Activated CD4-positive, alpha-beta memory T cell treated with anti-CD3 and anti-CD28 coated beads, Interleukin-2, amount 10 ng/mL, durations not matched to agents 7 days and 5 days (primary cell): ENCODE measurements around the gene C20orf173. TPM values are rescaled to one million over a fixed set of nuclear protein-coding genes. Genes with fewer than 3 reads are reported as not detected.
A peak's percentile ranks its signal among the peaks of the same experiment; 100 is the strongest.

Source experiments
- CTCF ChIA-PET: fragments of 350-600 bp; sonication (Branson Sonifier 250); formaldehyde crosslinking; loops from one replicate; lab custom pipeline; 2021; ENCODE audit warnings: antibody characterized with exemption, inconsistent platforms; lab: Charles Lee
- POLR2A ChIA-PET: fragments of 350-600 bp; sonication (Branson Sonifier 250); formaldehyde crosslinking; loops from one replicate; lab custom pipeline; 2021; ENCODE audit warnings: antibody characterized with exemption; lab: Charles Lee
- DNase-seq: peaks from one replicate; pipeline ENCODE4 v3.0.0-alpha.2; 2020
- H3K27ac Mint-ChIP-seq: one replicate; pipeline ENCODE4 v1.8.0; 2021; ENCODE audit warnings: mild to moderate bottlenecking, mixed read lengths
- H3K27me3 Mint-ChIP-seq: one replicate; pipeline ENCODE4 v1.8.0; 2021; ENCODE audit warnings: mixed read lengths
- H3K36me3 Mint-ChIP-seq: one replicate; pipeline ENCODE4 v1.8.0; 2021; ENCODE audit warnings: low read depth, mixed read lengths
- H3K4me1 Mint-ChIP-seq: one replicate; pipeline ENCODE4 v1.8.0; 2021; ENCODE audit warnings: mixed read lengths
- H3K4me3 Mint-ChIP-seq: one replicate; pipeline ENCODE4 v1.8.0; 2021; ENCODE audit warnings: mild to moderate bottlenecking, mixed read lengths
- H3K9me3 Mint-ChIP-seq: one replicate; pipeline ENCODE4 v1.8.0; 2021; ENCODE audit warnings: mixed read lengths
- total RNA-seq, 2 experiments: library from RNA; stranded (reverse); gene quantifications; one replicate each; pipeline ENCODE4 v1.2.3, GENCODE V29; 2021

Gene C20orf173
- total RNA-seq, 2 experiments from 2014 or later = not detected

DNA sequence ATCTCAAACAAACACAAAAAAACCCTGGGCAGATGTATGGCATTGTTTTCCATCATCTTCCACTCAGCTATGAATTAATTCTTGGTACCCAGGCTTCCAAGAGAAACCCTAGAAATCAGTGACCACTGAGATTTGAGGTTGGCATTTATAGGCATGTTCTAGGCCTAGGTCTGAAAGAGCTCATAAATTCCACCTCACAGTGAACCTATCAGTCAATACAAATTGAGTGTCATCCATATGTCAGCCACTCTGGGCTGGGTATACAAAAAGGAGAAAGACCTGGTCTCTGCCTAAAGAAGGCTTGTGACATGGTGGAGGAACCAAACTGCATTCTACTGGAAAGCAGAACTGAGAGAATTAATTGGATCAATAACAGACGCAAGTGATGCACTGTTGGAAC lies 30.2 kb downstream of the C20orf173 start:
- Mint-ChIP-seq H3K36me3 (peaks cover 84% of the 10 kb centered on the region), H3K27ac (no peak overlapping the region), H3K4me3 (no peak overlapping the region), H3K27me3 (no peaks in the 10 kb centered on the region), H3K4me1 (peaks cover 10% of the 10 kb centered on the region), H3K9me3 (no peaks in the 10 kb centered on the region)
- POLR2A ChIA-PET = interaction anchor here (1.5 to 2.0 kb wide), 2 partner anchors 8 to 10 kb away, joined by 3 to 11 read pairs; no protein-coding TSS in a partner anchor
- DNase-seq = no peak
- CTCF ChIA-PET = interaction anchor here (0.9 kb wide), 1 partner anchor 8 kb away, joined by 3 read pairs; no protein-coding TSS in a partner anchor

DNA sequence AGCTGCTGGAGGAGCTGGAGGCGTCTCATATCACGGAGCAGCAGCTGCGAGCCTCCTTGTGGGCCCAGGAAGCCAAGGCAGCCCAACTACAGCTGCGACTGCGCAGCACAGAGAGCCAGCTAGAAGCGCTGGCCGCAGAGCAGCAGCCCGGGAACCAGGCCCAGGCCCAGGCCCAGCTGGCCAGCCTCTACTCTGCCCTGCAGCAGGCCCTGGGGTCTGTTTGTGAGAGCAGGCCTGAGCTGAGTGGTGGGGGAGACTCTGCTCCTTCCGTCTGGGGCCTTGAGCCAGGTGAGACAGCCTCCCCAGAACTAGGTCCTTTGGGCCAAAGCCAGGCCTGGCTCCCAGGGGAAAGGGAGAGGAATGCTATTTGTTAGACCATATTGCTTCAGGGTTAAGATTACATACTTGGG lies 31.7 kb downstream of the C20orf173 start:
- CTCF ChIA-PET = interaction anchor here (0.5 to 1.4 kb wide), 2 partner anchors 104 to 1370 kb away, joined by 3 read pairs; no protein-coding TSS in a partner anchor
- POLR2A ChIA-PET = no interaction called here
- no peak for DNase-seq
- Mint-ChIP-seq H3K27ac (no peak overlapping the region), H3K4me3 (no peak overlapping the region), H3K9me3 (no peaks in the 10 kb centered on the region), H3K27me3 (no peaks in the 10 kb centered on the region), H3K36me3 (peaks cover 86% of the 10 kb centered on the region), H3K4me1 (peaks cover 12% of the 10 kb centered on the region)

DNA sequence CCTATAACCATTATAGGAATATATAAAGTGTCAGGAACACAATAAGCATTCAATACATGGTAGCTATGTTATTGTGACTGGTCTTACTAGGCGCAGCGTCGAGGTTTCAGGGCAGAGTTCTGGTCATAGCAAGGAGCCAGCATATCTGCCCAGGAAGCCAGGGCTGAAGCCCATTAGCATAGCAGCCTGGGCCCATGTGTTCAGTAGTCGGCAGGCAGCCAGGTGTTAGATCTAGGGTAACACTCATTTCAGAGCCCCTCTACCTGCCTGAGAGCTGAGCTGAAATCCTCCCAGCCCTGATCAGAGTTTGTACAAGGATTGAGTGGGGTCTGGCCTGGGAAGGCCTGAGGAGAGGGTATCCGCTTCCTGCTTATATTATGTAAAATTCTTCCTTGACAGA lies 32.1 kb downstream of the C20orf173 start:
- Mint-ChIP-seq H3K27me3 (no peaks in the 10 kb centered on the region), H3K9me3 (no peaks in the 10 kb centered on the region), H3K4me3 (no peak overlapping the region), H3K27ac (no peak overlapping the region), H3K4me1 (peaks cover 16% of the 10 kb centered on the region), H3K36me3 (peaks cover 84% of the 10 kb centered on the region)
- POLR2A ChIA-PET = interaction anchor here (1.5 kb wide), 1 partner anchor 43 kb away, joined by 4 read pairs; no protein-coding TSS in a partner anchor
- CTCF ChIA-PET = interaction anchor here (1.4 kb wide), 1 partner anchor 104 kb away, joined by 3 read pairs; no protein-coding TSS in a partner anchor
- no peak for DNase-seq

DNA sequence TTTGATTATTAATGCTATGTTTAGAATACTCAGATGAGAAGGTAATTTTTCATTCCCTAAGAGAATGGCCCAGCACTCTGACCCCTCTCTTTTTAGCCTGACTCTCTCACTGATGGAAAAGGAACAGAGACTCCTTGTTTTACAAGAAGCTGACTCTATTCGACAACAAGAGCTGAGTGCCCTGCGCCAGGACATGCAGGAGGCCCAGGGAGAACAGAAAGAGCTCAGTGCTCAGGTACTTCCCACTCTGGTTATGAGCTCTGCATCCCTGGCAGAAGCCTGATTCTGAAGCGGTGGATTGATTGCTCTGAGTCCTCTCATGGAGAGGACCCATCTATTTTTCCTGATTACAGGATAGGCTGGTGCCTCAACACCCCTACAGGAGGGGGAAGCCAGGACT lies 33.0 kb downstream of the C20orf173 start:
- Mint-ChIP-seq H3K27ac (no peak overlapping the region), H3K4me1 (peaks cover 22% of the 10 kb centered on the region)

DNA sequence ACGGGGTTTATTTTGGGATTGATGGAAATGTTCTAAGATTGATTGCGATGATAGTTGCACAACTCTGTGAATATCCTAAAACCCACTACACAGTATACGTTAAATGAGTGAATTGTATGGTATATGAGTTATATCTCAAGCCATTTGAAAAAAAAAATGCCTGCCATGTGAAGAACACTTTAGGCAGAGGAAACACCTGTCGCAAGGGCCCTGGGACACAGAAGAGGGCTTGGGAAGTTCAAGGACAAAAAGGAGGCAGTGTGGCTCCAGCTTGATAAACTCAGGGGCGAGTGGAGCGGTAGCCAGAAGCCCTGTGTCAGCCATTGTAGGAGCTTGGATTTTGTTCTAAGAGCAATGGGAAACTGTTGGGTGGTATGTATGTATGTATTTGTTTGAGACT lies 37.1 kb downstream of the C20orf173 start:
- Mint-ChIP-seq H3K4me3 (peak overlapping the region; percentile 97), H3K4me1 (peaks cover 50% of the 10 kb centered on the region), H3K27ac (peak overlapping the region; percentile 99), H3K9me3 (no peaks in the 10 kb centered on the region), H3K27me3 (no peaks in the 10 kb centered on the region), H3K36me3 (peaks cover 80% of the 10 kb centered on the region)
- DNase-seq = no peak
- POLR2A ChIA-PET = interaction anchor here (0.7 to 3.7 kb wide), 8 partner anchors 12 to 462 kb away, joined by 3 to 58 read pairs (median 20); partner anchors contain the start of genes CEP250, RBM39, SCAND1 and SPAG4
- CTCF ChIA-PET = interaction anchor here (0.7 to 1.4 kb wide), 2 partner anchors 29 to 35 kb away, joined by 3 to 4 read pairs; no protein-coding TSS in a partner anchor

More for the DNA sequence above, 33.0 kb downstream of the C20orf173 start:
- Mint-ChIP-seq H3K9me3 (no peaks in the 10 kb centered on the region), H3K4me3 (no peak overlapping the region), H3K27me3 (no peaks in the 10 kb centered on the region), H3K36me3 (peaks cover 82% of the 10 kb centered on the region)
- DNase-seq = no peak
- CTCF ChIA-PET = no interaction called here
- POLR2A ChIA-PET = interaction anchor here (1.5 kb wide), 1 partner anchor 42 kb away, joined by 4 read pairs; no protein-coding TSS in a partner anchor

DNA sequence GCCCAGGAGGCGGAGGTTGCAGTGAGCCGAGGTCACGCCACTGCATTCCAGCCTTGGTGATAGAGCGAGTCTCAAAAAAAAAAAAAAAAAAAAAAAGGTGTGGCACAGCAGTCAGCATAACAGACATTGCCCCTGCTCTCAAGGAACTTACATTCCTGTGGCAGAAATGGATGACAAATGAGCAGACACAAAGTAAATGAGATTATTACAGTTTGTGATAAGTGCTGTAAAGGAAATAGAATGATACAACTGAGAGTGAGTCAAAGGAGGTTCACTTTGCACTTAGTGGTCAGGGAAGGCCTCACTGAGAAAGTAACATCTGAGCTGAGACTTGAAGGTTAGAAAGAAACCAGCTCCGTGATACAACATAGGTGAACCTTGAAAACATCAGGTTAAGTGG lies 37.6 kb downstream of the C20orf173 start:
- Mint-ChIP-seq H3K27me3 (no peaks in the 10 kb centered on the region), H3K4me3 (peak overlapping the region; percentile 97), H3K36me3 (peaks cover 77% of the 10 kb centered on the region), H3K9me3 (no peaks in the 10 kb centered on the region), H3K27ac (peak overlapping the region; percentile 99), H3K4me1 (peaks cover 52% of the 10 kb centered on the region)
- POLR2A ChIA-PET = interaction anchor here (0.7 to 3.7 kb wide), 12 partner anchors 12 to 462 kb away, joined by 3 to 58 read pairs (median 18); partner anchors contain the start of genes CEP250, CPNE1, ERGIC3 and RBM12
- DNase-seq = no peak
- CTCF ChIA-PET = interaction anchor here (0.7 to 2.6 kb wide), 4 partner anchors 13 to 462 kb away, joined by 3 to 13 read pairs (median 4); partner anchors contain the start of gene SCAND1

DNA sequence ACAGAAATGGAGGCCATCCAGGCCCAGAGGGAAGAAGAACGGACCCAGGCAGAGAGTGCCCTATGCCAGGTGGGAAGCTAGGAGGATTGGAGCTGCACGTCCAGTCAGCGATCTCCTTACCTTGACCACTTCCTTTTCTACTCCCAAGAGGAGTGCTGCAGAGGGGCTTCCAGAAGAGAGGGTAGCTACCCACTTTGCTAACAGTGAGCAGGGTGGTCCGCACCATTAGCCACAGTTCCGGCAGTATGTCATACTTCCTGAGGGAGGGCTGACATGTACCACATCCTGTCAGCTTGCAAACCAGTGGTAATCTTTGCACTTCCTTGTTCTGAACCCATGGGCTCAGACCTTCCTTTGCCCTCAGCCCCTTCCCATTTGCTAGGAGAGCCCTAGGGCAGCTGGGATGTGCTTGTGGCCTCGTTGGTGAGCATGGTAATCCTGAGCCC lies 38.7 kb downstream of the C20orf173 start:
- peak overlapping the region; percentile 99 for H3K27ac Mint-ChIP-seq
- H3K36me3 Mint-ChIP-seq = peaks cover 75% of the 10 kb centered on the region
- no peaks in the 10 kb centered on the region for H3K27me3 Mint-ChIP-seq

DNA sequence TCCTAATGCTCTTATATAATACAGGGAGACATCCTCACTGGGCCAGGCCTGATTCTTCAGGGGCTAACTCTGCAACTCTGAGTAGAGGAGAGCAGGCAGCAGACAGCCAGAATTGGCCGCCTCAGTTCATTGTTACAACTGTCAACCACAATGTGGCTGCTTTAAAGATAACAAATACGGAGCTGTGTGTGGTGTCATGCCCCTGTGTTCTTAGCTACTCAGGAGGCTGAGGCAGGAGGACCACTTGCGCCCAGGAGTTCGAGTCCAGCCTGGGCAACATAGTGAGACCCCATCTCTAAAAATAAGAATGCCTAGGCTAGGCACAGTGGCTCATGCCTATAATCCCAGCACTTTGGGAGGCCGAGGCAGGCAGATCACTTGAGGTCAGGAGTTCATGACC lies 39.7 kb downstream of the C20orf173 start:
- peak; percentile 51 for DNase-seq
- Mint-ChIP-seq H3K27me3 (no peaks in the 10 kb centered on the region), H3K9me3 (no peaks in the 10 kb centered on the region), H3K4me3 (peak overlapping the region; percentile 97), H3K27ac (peak overlapping the region; percentile 99), H3K4me1 (peaks cover 51% of the 10 kb centered on the region), H3K36me3 (peaks cover 70% of the 10 kb centered on the region)
- POLR2A ChIA-PET = interaction anchor here (0.6 to 3.7 kb wide), 15 partner anchors 10 to 464 kb away, joined by 3 to 58 read pairs (median 9); partner anchors contain the start of genes CEP250, CPNE1, EIF6 and RBM12
- CTCF ChIA-PET = interaction anchor here (0.7 to 2.6 kb wide), 7 partner anchors 10 to 465 kb away, joined by 3 to 13 read pairs (median 4); partner anchors contain the start of gene SCAND1

More for the DNA sequence above, 38.7 kb downstream of the C20orf173 start:
- H3K9me3 Mint-ChIP-seq = no peaks in the 10 kb centered on the region
- peaks cover 53% of the 10 kb centered on the region for H3K4me1 Mint-ChIP-seq
- peak overlapping the region; percentile 97 for H3K4me3 Mint-ChIP-seq
- CTCF ChIA-PET = interaction anchor here (0.5 to 2.6 kb wide), 17 partner anchors 9 to 464 kb away, joined by 3 to 13 read pairs (median 4); partner anchors contain the start of genes CEP250, RBM39 and SCAND1
- DNase-seq = peak; percentile 80
- POLR2A ChIA-PET = interaction anchor here (0.9 to 3.7 kb wide), 28 partner anchors 9 to 975 kb away, joined by 3 to 58 read pairs (median 8); partner anchors contain the start of genes CEP250, CPNE1, EIF6 and ERGIC3

DNA sequence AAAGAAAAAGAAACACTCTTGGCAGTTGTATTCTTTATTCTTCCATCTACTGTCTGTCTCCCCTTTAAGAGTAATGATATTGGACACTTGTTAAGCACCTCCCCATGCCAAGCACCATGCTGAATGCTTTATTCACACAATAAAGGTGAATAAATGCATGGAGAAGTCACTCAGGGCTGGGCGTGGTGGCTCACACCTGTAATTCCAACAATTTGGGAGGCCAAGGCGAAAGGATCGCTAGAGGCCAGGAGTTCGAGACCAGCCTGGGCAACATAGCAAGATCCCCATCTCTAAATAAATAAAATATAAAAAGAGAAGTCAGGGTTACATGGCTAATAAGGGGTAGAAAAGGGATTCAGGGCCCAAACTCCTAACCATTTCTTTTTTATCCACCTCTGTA lies 42.0 kb downstream of the C20orf173 start:
- H3K27me3 Mint-ChIP-seq = no peaks in the 10 kb centered on the region
- H3K27ac Mint-ChIP-seq = no peak overlapping the region
- H3K36me3 Mint-ChIP-seq = peaks cover 64% of the 10 kb centered on the region
- H3K4me1 Mint-ChIP-seq = peaks cover 43% of the 10 kb centered on the region
- H3K4me3 Mint-ChIP-seq = no peak overlapping the region
- CTCF ChIA-PET = no interaction called here
- H3K9me3 Mint-ChIP-seq = peaks cover 5% of the 10 kb centered on the region
- POLR2A ChIA-PET = interaction anchor here (1.6 kb wide), 1 partner anchor 13 kb away, joined by 3 read pairs; no protein-coding TSS in a partner anchor
- DNase-seq = no peak

DNA sequence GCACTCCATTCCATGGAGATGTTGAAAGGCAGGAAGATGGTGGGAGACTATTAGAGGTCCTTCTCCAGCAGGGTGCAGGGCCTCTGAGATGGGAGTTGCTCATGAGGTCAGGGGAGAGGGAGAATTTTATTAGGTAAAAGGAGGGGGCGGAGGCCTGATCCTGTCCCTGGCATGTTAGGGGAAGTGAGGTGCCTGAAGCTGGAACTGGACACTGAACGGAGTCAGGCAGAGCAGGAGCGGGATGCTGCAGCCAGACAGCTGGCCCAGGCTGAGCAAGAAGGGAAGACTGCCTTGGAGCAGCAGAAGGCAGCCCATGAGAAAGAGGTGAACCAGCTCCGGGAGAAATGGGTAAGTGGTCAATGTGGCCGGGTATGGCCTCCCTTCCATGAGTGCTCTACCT lies 49.7 kb downstream of the C20orf173 start:
- H3K4me1 Mint-ChIP-seq = peaks cover 6% of the 10 kb centered on the region
- ChIA-PET POLR2A (interaction anchor here (1.0 to 2.4 kb wide), 5 partner anchors 11 to 34 kb away, joined by 3 to 8 read pairs (median 3); no protein-coding TSS in a partner anchor), CTCF (interaction anchor here (1.3 to 1.6 kb wide), 4 partner anchors 10 to 17 kb away, joined by 3 to 6 read pairs (median 4); no protein-coding TSS in a partner anchor)
- H3K27ac Mint-ChIP-seq = no peak overlapping the region
- peaks cover 5% of the 10 kb centered on the region for H3K9me3 Mint-ChIP-seq
- DNase-seq = no peak
- no peak overlapping the region for H3K4me3 Mint-ChIP-seq
- H3K36me3 Mint-ChIP-seq = peaks cover 39% of the 10 kb centered on the region
- H3K27me3 Mint-ChIP-seq = no peaks in the 10 kb centered on the region

DNA sequence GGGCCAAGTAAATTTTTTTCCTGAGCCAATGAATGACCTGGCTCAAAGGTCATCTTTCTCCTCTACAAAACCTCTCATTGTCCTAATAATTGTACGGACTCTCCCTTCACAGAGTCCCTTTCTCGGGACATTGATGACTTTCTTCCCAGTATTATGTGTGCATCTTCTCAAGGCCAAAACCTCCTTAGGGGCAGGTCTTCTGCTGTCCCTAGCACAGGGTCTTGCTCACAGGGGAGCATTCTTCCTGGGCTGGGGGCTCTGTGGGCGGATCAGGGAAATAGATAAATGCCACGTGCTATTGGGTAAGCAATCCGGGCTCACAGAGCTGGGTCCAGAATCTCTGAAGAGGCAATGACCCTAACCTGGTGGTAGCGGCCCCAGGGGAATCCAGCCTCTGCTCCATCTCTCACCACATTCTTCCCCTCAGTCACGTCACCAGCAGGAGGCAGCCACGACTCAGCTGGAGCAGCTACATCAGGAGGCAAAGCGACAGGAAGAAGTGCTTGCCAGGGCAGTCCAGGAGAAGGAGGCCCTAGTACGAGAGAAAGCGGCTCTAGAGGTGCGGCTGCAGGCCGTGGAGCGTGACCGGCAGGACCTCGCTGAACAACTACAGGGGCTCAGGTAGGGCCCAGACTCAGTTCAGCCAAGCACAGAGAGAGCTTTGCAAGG lies 50.5 kb downstream of the C20orf173 start:
- ChIA-PET CTCF (interaction anchor here (1.3 to 1.6 kb wide), 5 partner anchors 8 to 17 kb away, joined by 3 to 6 read pairs (median 4); no protein-coding TSS in a partner anchor), POLR2A (interaction anchor here (0.8 to 2.4 kb wide), 6 partner anchors 10 to 185 kb away, joined by 3 to 8 read pairs (median 4); no protein-coding TSS in a partner anchor)
- DNase-seq = peak; percentile 24
- peaks cover 31% of the 10 kb centered on the region for H3K36me3 Mint-ChIP-seq
- peaks cover 4% of the 10 kb centered on the region for H3K4me1 Mint-ChIP-seq
- H3K9me3 Mint-ChIP-seq = no peaks in the 10 kb centered on the region
- H3K27ac Mint-ChIP-seq = no peak overlapping the region
- no peaks in the 10 kb centered on the region for H3K27me3 Mint-ChIP-seq
- H3K4me3 Mint-ChIP-seq = no peak overlapping the region
